H1 (cell line): ENCODE data around the gene KCNJ10.

Source experiments
- CEBPB ChIP-seq: IDR thresholded peaks from 2 replicates; pipeline ENCODE4 v1.6.1; 2012; ENCODE audit warnings: low read depth, low read length
- CHD2 ChIP-seq: IDR thresholded peaks from 2 replicates; pipeline ENCODE4 v1.6.1; 2012; ENCODE audit warnings: low read length, improper control_type of control experiment
- NANOG ChIP-seq: IDR thresholded peaks from 2 replicates; pipeline ENCODE4 v1.6.1; 2011; ENCODE audit warnings: low read length, low read depth, mild to moderate bottlenecking, inconsistent platforms; ENCODE audit not compliant: insufficient read depth, poor library complexity, severe bottlenecking
- NRF1 ChIP-seq: IDR thresholded peaks from 2 replicates; pipeline ENCODE4 v1.6.1; 2011; ENCODE audit warnings: mild to moderate bottlenecking, low read depth, low read length, improper control_type of control experiment
- POLR2A ChIP-seq, 2 experiments: IDR thresholded peaks; 1 replicate in 1 of 2; 2 replicates in 1 of 2; pipeline ENCODE4 v1.6.1; 2011; ENCODE audit warnings: low read depth in 2 of 2, low read length in 2 of 2, mild to moderate bottlenecking in 2 of 2; ENCODE audit errors: control extremely low read depth in 1 of 2
- POLR2AphosphoS5 ChIP-seq: IDR thresholded peaks from 2 replicates; pipeline ENCODE4 v1.6.1; 2011; ENCODE audit warnings: low read depth, low read length
- RFX5 ChIP-seq: IDR thresholded peaks from 2 replicates; pipeline ENCODE4 v1.6.1; 2011; ENCODE audit warnings: low read depth, low read length, improper control_type of control experiment, borderline replicate concordance
- RNF2 ChIP-seq: fragments of 200-900, 300-1000 bp; sonication (generic); IDR thresholded peaks from 2 replicates; pipeline ENCODE4 v1.7.1; 2016; ENCODE audit warnings: borderline replicate concordance, low read depth, mild to moderate bottlenecking, antibody characterized with exemption, low read length; ENCODE audit not compliant: poor library complexity, severe bottlenecking; ENCODE audit errors: missing control alignments
- SP2 ChIP-seq: IDR thresholded peaks from 2 replicates; pipeline ENCODE4 v1.6.1; 2012; ENCODE audit warnings: mild to moderate bottlenecking, low read length, inconsistent platforms
- ZNF274 ChIP-seq: IDR thresholded peaks from 2 replicates; pipeline ENCODE4 v1.7.0; 2012; ENCODE audit warnings: low read length, borderline replicate concordance; ENCODE audit errors: extremely low read depth
- TF ChIP-seq, protein P1 (sequence below): IDR thresholded peaks from 2 replicates; pipeline ENCODE4 v1.6.1; 2011; ENCODE audit warnings: low read length, improper control_type of control experiment
- TF ChIP-seq, protein P2 (sequence below), 3 experiments: IDR thresholded peaks; 1 replicate in 2 of 3; 2 replicates in 1 of 3; pipeline versions ENCODE4 v1.5.1 to v1.6.1; 2011; ENCODE audit warnings: low read length in 3 of 3, mild to moderate bottlenecking in 3 of 3, inconsistent platforms in 2 of 3, low read depth in 1 of 3, moderate library complexity in 1 of 3; ENCODE audit not compliant: insufficient read depth in 1 of 3; ENCODE audit errors: control extremely low read depth in 1 of 3
- TF ChIP-seq, protein P3 (sequence below): IDR thresholded peaks from 2 replicates; pipeline ENCODE4 v1.6.1; 2012; ENCODE audit warnings: inconsistent platforms

DNA sequence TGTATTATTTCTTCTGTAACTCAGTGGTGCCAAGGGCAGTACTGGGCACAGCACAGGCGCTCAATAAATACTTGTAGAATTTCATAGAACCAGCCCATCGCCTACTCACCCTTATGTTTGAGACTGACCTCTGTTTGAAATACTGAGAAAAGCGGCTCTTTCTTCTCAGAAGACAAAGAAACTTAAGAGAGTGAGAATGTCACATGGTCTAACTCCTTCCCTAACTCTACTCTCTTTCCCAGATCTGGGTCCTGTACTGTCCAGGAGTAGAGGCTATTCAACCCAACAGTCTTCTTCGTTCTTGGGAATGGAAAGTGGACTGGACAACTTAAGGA is 24.3 kb upstream of the KCNJ10 start:
- no peak for TF ChIP-seq SP2
- no peak for TF ChIP-seq POLR2A (IDR thresholded peaks at IDR 0.05; ENCODE audit: control extremely low read depth in 1 of 2, low read depth in 2 of 2, low read length in 2 of 2)
- no peak for TF ChIP-seq NANOG
- TF ChIP-seq, protein P1, sequence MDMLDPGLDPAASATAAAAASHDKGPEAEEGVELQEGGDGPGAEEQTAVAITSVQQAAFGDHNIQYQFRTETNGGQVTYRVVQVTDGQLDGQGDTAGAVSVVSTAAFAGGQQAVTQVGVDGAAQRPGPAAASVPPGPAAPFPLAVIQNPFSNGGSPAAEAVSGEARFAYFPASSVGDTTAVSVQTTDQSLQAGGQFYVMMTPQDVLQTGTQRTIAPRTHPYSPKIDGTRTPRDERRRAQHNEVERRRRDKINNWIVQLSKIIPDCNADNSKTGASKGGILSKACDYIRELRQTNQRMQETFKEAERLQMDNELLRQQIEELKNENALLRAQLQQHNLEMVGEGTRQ: no peak
- no peak for TF ChIP-seq NRF1
- no peak for TF ChIP-seq RFX5
- TF ChIP-seq ZNF274: no peak
- TF ChIP-seq, protein P2, sequence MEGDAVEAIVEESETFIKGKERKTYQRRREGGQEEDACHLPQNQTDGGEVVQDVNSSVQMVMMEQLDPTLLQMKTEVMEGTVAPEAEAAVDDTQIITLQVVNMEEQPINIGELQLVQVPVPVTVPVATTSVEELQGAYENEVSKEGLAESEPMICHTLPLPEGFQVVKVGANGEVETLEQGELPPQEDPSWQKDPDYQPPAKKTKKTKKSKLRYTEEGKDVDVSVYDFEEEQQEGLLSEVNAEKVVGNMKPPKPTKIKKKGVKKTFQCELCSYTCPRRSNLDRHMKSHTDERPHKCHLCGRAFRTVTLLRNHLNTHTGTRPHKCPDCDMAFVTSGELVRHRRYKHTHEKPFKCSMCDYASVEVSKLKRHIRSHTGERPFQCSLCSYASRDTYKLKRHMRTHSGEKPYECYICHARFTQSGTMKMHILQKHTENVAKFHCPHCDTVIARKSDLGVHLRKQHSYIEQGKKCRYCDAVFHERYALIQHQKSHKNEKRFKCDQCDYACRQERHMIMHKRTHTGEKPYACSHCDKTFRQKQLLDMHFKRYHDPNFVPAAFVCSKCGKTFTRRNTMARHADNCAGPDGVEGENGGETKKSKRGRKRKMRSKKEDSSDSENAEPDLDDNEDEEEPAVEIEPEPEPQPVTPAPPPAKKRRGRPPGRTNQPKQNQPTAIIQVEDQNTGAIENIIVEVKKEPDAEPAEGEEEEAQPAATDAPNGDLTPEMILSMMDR (IDR thresholded peaks at IDR 0.05; ENCODE audit: control extremely low read depth in 1 of 3, insufficient read depth in 1 of 3, low read depth in 1 of 3, low read length in 3 of 3): no peak
- TF ChIP-seq, protein P3, sequence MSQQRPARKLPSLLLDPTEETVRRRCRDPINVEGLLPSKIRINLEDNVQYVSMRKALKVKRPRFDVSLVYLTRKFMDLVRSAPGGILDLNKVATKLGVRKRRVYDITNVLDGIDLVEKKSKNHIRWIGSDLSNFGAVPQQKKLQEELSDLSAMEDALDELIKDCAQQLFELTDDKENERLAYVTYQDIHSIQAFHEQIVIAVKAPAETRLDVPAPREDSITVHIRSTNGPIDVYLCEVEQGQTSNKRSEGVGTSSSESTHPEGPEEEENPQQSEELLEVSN: no peak
- TF ChIP-seq RNF2: no peak
- no peak for TF ChIP-seq CEBPB
- TF ChIP-seq POLR2AphosphoS5: no peak
- TF ChIP-seq CHD2: no peak
